DND-41 (cell line): Measurements from ENCODE around the gene ZSCAN12.
A peak's percentile ranks its signal among the peaks of the same experiment; 100 is the strongest.

Experiments used
- ATAC-seq: fragments of 200-7000 bp; cut with Tn5 transposase; 3 replicates; pipeline ENCODE4 v1.9.1; 2021; ENCODE audit warnings: low read depth; ENCODE audit not compliant: insufficient read depth
- DNase-seq: peaks from one replicate; pipeline ENCODE4 v3.0.0-alpha.2; 2020
- H2AFZ ChIP-seq: 2 replicates; pipeline ENCODE4 v1.6.0; 2012; ENCODE audit warnings: low read depth, low read length
- H3K27ac ChIP-seq: 2 replicates; pipeline ENCODE4 v1.5.1; 2012; ENCODE audit warnings: low read length, inconsistent platforms
- H3K27me3 ChIP-seq: fragments of 200-600 bp; sonication (generic); 2 replicates; pipeline ENCODE4 v1.6.0; 2012; ENCODE audit warnings: low read length, mild to moderate bottlenecking, inconsistent platforms; ENCODE audit not compliant: insufficient read depth, poor library complexity
- H3K36me3 ChIP-seq: 2 replicates; pipeline ENCODE4 v1.5.1; 2012; ENCODE audit warnings: low read length, inconsistent platforms; ENCODE audit not compliant: insufficient read depth
- H3K4me1 ChIP-seq: 2 replicates; pipeline ENCODE4 v1.5.1; 2012; ENCODE audit warnings: mild to moderate bottlenecking, low read length; ENCODE audit not compliant: insufficient read depth
- H3K4me2 ChIP-seq: 2 replicates; pipeline ENCODE4 v1.6.0; 2012; ENCODE audit warnings: mild to moderate bottlenecking, moderate library complexity, low read length, inconsistent platforms; ENCODE audit not compliant: insufficient read depth
- H3K4me3 ChIP-seq, 2 experiments: fragments of 200-600 bp in 1 of 2; shearing (Covaris generic) in 1 of 2; 2 replicates each; pipeline ENCODE4 v1.5.1; 2012 to 2016; ENCODE audit warnings: inconsistent platforms in 2 of 2, low read length in 2 of 2, mild to moderate bottlenecking in 2 of 2, low read depth in 1 of 2, moderate library complexity in 1 of 2
- H3K79me2 ChIP-seq: 2 replicates; pipeline ENCODE4 v1.6.0; 2012; ENCODE audit warnings: low read length, inconsistent platforms; ENCODE audit not compliant: insufficient read depth
- H3K9ac ChIP-seq: 2 replicates; pipeline ENCODE4 v1.6.0; 2012; ENCODE audit warnings: low read depth, mild to moderate bottlenecking, inconsistent platforms, low read length, moderate library complexity
- H3K9me3 ChIP-seq: 2 replicates; pipeline ENCODE4 v1.5.1; 2012; ENCODE audit warnings: low read length, moderate library complexity, mild to moderate bottlenecking, inconsistent platforms; ENCODE audit not compliant: insufficient read depth, severe bottlenecking
- H4K20me1 ChIP-seq: 2 replicates; pipeline ENCODE4 v1.6.0; 2012; ENCODE audit warnings: low read length; ENCODE audit not compliant: insufficient read depth
- CTCF ChIP-seq: IDR thresholded peaks from 2 replicates; pipeline ENCODE4 v1.5.1; 2012; ENCODE audit warnings: borderline replicate concordance, low read length, moderate library complexity, mild to moderate bottlenecking; ENCODE audit not compliant: poor library complexity, severe bottlenecking; ENCODE audit errors: extremely low read depth
- EZH2 ChIP-seq: IDR thresholded peaks from 3 replicates; pipeline ENCODE4 v1.6.1; 2012; ENCODE audit warnings: borderline replicate concordance, low read depth, mild to moderate bottlenecking, moderate library complexity, low read length, inconsistent platforms; ENCODE audit not compliant: severe bottlenecking

Gene ZSCAN12

GRCh38 chr6:28336284-28337120 is 63.0 kb downstream of the ZSCAN12 start:
- Histone ChIP-seq H3K9ac (peak overlapping the region; percentile 88), H3K4me3 (peak overlapping the region; percentile 59 to 79), H3K4me1 (peaks cover 42% of the 10 kb centered on the region), H3K9me3 (peaks cover 7% of the 10 kb centered on the region), H3K4me2 (peak overlapping the region; percentile 68), H3K27me3 (no peaks in the 10 kb centered on the region), H2AFZ (peak overlapping the region; percentile 89), H4K20me1 (no peaks in the 10 kb centered on the region), H3K27ac (peak overlapping the region; percentile 90), H3K79me2 (no peaks in the 10 kb centered on the region), H3K36me3 (no peaks in the 10 kb centered on the region)
- ATAC-seq (peak; percentile 47), DNase-seq (peak; percentile 61)
- TF ChIP-seq CTCF: no peak
- no peak for TF ChIP-seq EZH2

GRCh38 chr6:28335564-28336283 is 63.8 kb downstream of the ZSCAN12 start, which contains the start of gene ZSCAN31:
Gene ZSCAN31 (minus strand): TSS chr6:28336148. CDS start chr6:28329683, 6,465 bp downstream.
- H3K79me2 ChIP-seq: no peaks in the 10 kb centered on the region
- TF ChIP-seq EZH2 (no peak), CTCF (no peak)
- H3K4me3 ChIP-seq: peak within 1 kb of the TSS; percentile 59 to 79
- H2AFZ ChIP-seq: peak within 1 kb of the TSS; percentile 89
- peaks cover 7% of the 10 kb centered on the region for H3K9me3 ChIP-seq
- ATAC-seq: peak; percentile 91
- peak within 1 kb of the TSS; percentile 90 for H3K27ac ChIP-seq
- H4K20me1 ChIP-seq: no peaks in the 10 kb centered on the region
- DNase-seq: peak; percentile 85
- H3K27me3 ChIP-seq: no peaks in the 10 kb centered on the region
- no peaks in the 10 kb centered on the region for H3K36me3 ChIP-seq
- H3K4me2 ChIP-seq: peak within 1 kb of the TSS; percentile 68
- peak within 1 kb of the TSS; percentile 88 for H3K9ac ChIP-seq
- peaks cover 34% of the 10 kb centered on the region for H3K4me1 ChIP-seq

- H3K27me3 ChIP-seq: no peaks in the 10 kb centered on the region
- H3K4me3 ChIP-seq: peak overlapping the region in 1 of 2 experiments; percentile 79; a peak in 3 of 4 replicates
- DNase-seq (no peak), ATAC-seq (no peak)
- no peaks in the 10 kb centered on the region for H4K20me1 ChIP-seq
- peaks cover 28% of the 10 kb centered on the region for H3K4me1 ChIP-seq
- H3K27ac ChIP-seq: peak overlapping the region; percentile 90
- peak overlapping the region; percentile 89 for H2AFZ ChIP-seq
- peak overlapping the region; percentile 88 for H3K9ac ChIP-seq
- no peaks in the 10 kb centered on the region for H3K79me2 ChIP-seq
- peaks cover 4% of the 10 kb centered on the region for H3K9me3 ChIP-seq
- no peak for TF ChIP-seq CTCF
- TF ChIP-seq EZH2: no peak
- H3K36me3 ChIP-seq: no peaks in the 10 kb centered on the region
- peak overlapping the region; percentile 68 for H3K4me2 ChIP-seq
These were observed 64.4 kb downstream of the ZSCAN12 start for GRCh38 chr6:28335040-28335563.
